CD4-positive, alpha-beta T cell treated with Interferon alpha-2 for 1 hour (primary cell): ENCODE data around the gene ADAMTS16.

Experiments
- DNase-seq, 2 donors: peaks; one replicate each; pipeline ENCODE4 v3.0.0-alpha.2; 2020 to 2022

Gene ADAMTS16

GRCh38 chr5:5348576-5348975 is 208.4 kb downstream of the ADAMTS16 start:
- DNase-seq = no peak

GRCh38 chr5:5350101-5350500 is 210.0 kb downstream of the ADAMTS16 start:
- no peak for DNase-seq

GRCh38 chr5:5351288-5351979 is 211.3 kb downstream of the ADAMTS16 start:
- DNase-seq = no peak

- DNase-seq = no peak
Observed at GRCh38 chr5:5352675-5353074, 212.5 kb downstream of the ADAMTS16 start.

- no peak for DNase-seq
Observed at GRCh38 chr5:5353681-5354080, 213.6 kb downstream of the ADAMTS16 start.

GRCh38 chr5:5356765-5357164 is 216.6 kb downstream of the ADAMTS16 start:
- DNase-seq = no peak

- no peak for DNase-seq
Observed at GRCh38 chr5:5359618-5360017, 219.5 kb downstream of the ADAMTS16 start.

- no peak for DNase-seq
Observed at GRCh38 chr5:5360363-5360940, 220.3 kb downstream of the ADAMTS16 start.

- DNase-seq = no peak
Observed at GRCh38 chr5:5360941-5361520, 220.9 kb downstream of the ADAMTS16 start.

- no peak for DNase-seq
Observed at GRCh38 chr5:5363045-5363444, 222.9 kb downstream of the ADAMTS16 start.

- DNase-seq = no peak
Observed at GRCh38 chr5:5364932-5365331, 224.8 kb downstream of the ADAMTS16 start.

GRCh38 chr5:5367739-5368138 is 227.6 kb downstream of the ADAMTS16 start:
- no peak for DNase-seq

- no peak for DNase-seq
Observed at GRCh38 chr5:5369051-5369605, 229.0 kb downstream of the ADAMTS16 start.
